Activated CD8-positive, alpha-beta memory T cell treated with anti-CD3 and anti-CD28 coated beads, Interleukin-2, amount 10 ng/mL, durations not matched to agents 7 days and 5 days (primary cell): ENCODE data around the gene CABLES1. TPM values are rescaled to one million over a fixed set of nuclear protein-coding genes. Genes with fewer than 3 reads are reported as not detected.

Source experiments
- ATAC-seq: fragments of 150-1000 bp; cut with Tn5 transposase; one replicate; pipeline ENCODE4 v1.10.0; 2021; ENCODE audit warnings: moderate library complexity
- CTCF ChIA-PET: fragments of 350-600 bp; sonication (Branson Sonifier 250); formaldehyde crosslinking; loops from one replicate; lab custom pipeline; 2021; ENCODE audit warnings: antibody characterized with exemption; lab: Charles Lee
- DNase-seq: peaks from one replicate; pipeline ENCODE4 v3.0.0-alpha.2; 2020
- H3K27ac Mint-ChIP-seq: one replicate; pipeline ENCODE4 v1.8.0; 2021; ENCODE audit warnings: mild to moderate bottlenecking, mixed read lengths
- H3K27me3 Mint-ChIP-seq: one replicate; pipeline ENCODE4 v1.8.0; 2021; ENCODE audit warnings: mixed read lengths
- H3K36me3 Mint-ChIP-seq: one replicate; pipeline ENCODE4 v1.8.0; 2021; ENCODE audit warnings: mild to moderate bottlenecking, mixed read lengths
- H3K4me1 Mint-ChIP-seq: one replicate; pipeline ENCODE4 v1.8.0; 2021; ENCODE audit warnings: mixed read lengths
- H3K4me3 Mint-ChIP-seq: one replicate; pipeline ENCODE4 v1.8.0; 2021; ENCODE audit warnings: mild to moderate bottlenecking, moderate library complexity, mixed read lengths
- H3K9me3 Mint-ChIP-seq: one replicate; pipeline ENCODE4 v1.8.0; 2022; ENCODE audit warnings: low read depth, mixed read lengths
- total RNA-seq, 2 experiments: library from RNA; stranded (reverse); gene quantifications; one replicate each; pipeline ENCODE4 v1.2.3, GENCODE V29; 2021

The CABLES1 gene
- total RNA-seq, 2 experiments from 2014 or later: 2.1 to 8.6 TPM

DNA sequence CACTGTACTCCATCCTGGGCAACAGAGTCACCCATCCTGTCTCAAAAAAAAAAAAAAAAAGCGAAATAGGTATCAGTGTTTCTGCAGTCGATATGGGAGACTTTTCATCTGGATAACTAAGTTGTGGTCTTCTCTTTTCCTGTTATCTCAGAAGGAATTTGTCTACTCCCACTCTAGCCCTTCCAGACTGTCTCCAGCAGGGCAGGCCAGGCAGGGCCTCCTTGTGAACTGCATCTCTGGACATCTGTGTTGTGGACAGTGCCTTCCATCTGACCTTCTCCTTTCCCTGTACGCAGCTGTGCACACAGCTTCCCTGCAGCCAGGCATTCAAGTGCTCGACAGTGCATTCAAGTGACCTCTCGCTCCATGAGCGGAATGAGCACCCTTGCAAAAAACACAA is 110.2 kb downstream of the CABLES1 start:
- H3K27me3 Mint-ChIP-seq: peaks cover 2% of the 10 kb centered on the region
- CTCF ChIA-PET: no interaction called here
- peaks cover 9% of the 10 kb centered on the region for H3K4me1 Mint-ChIP-seq
- no peak overlapping the region for H3K4me3 Mint-ChIP-seq
- H3K36me3 Mint-ChIP-seq: no peaks in the 10 kb centered on the region
- ATAC-seq: no peak
- no peak overlapping the region for H3K27ac Mint-ChIP-seq
- no peaks in the 10 kb centered on the region for H3K9me3 Mint-ChIP-seq
- DNase-seq: no peak

GRCh38 chr18:23247331-23247730 is 112.0 kb downstream of the CABLES1 start:
- no peak overlapping the region for H3K27ac Mint-ChIP-seq
- CTCF ChIA-PET: interaction anchor here (0.6 kb wide), 1 partner anchor 115 kb away, joined by 3 read pairs; no protein-coding TSS in a partner anchor
- DNase-seq: no peak
- H3K4me3 Mint-ChIP-seq: no peak overlapping the region
- H3K36me3 Mint-ChIP-seq: peaks cover 3% of the 10 kb centered on the region
- H3K27me3 Mint-ChIP-seq: peaks cover 2% of the 10 kb centered on the region
- H3K9me3 Mint-ChIP-seq: no peaks in the 10 kb centered on the region
- peaks cover 11% of the 10 kb centered on the region for H3K4me1 Mint-ChIP-seq
- no peak for ATAC-seq

GRCh38 chr18:23247896-23248295 is 112.6 kb downstream of the CABLES1 start:
- CTCF ChIA-PET: no interaction called here
- DNase-seq (no peak), ATAC-seq (no peak)
- H3K9me3 Mint-ChIP-seq: no peaks in the 10 kb centered on the region
- peaks cover 2% of the 10 kb centered on the region for H3K27me3 Mint-ChIP-seq
- H3K4me3 Mint-ChIP-seq: no peak overlapping the region
- H3K27ac Mint-ChIP-seq: no peak overlapping the region
- H3K36me3 Mint-ChIP-seq: peaks cover 3% of the 10 kb centered on the region
- H3K4me1 Mint-ChIP-seq: peaks cover 10% of the 10 kb centered on the region

GRCh38 chr18:23248826-23249225 is 113.5 kb downstream of the CABLES1 start:
- CTCF ChIA-PET: no interaction called here
- Mint-ChIP-seq H3K4me3 (no peak overlapping the region), H3K9me3 (no peaks in the 10 kb centered on the region), H3K27ac (no peak overlapping the region), H3K4me1 (peaks cover 10% of the 10 kb centered on the region), H3K36me3 (peaks cover 5% of the 10 kb centered on the region), H3K27me3 (peaks cover 2% of the 10 kb centered on the region)
- ATAC-seq (no peak), DNase-seq (no peak)

DNA sequence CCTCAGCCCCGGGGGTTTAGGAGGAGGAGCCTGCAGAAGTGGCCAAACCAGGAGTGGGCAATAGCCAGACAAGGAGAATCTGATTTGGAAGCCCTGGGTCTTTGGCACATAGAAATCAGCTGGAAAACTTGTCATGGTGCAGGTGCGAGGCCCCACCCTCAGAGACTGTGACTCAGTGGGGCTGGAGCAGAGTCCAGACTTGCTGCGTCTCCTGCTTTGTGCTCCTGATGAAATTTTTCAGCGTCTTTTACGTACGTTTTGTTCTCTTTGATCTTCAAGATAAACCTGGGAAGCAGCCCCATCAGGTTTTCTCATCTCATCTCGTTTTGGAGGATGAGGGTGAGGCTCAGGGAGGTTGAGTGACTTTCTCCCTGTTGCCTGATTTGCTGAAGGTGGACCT is 114.1 kb downstream of the CABLES1 start:
- Mint-ChIP-seq H3K4me1 (peaks cover 10% of the 10 kb centered on the region), H3K27ac (no peak overlapping the region), H3K4me3 (no peak overlapping the region), H3K27me3 (peaks cover 2% of the 10 kb centered on the region), H3K36me3 (peaks cover 5% of the 10 kb centered on the region), H3K9me3 (no peaks in the 10 kb centered on the region)
- ATAC-seq (no peak), DNase-seq (no peak)
- CTCF ChIA-PET: no interaction called here

- Mint-ChIP-seq H3K4me3 (no peak overlapping the region), H3K9me3 (no peaks in the 10 kb centered on the region), H3K27me3 (peaks cover 2% of the 10 kb centered on the region), H3K27ac (peak overlapping the region; percentile 54), H3K4me1 (peaks cover 10% of the 10 kb centered on the region), H3K36me3 (peaks cover 5% of the 10 kb centered on the region)
- DNase-seq (peak; percentile 51), ATAC-seq (peak; percentile 42)
- CTCF ChIA-PET: interaction anchor here (1.4 kb wide), 1 partner anchor 108 kb away, joined by 4 read pairs; no protein-coding TSS in a partner anchor
These were observed 115.8 kb downstream of the CABLES1 start for GRCh38 chr18:23250893-23251656.

GRCh38 chr18:23253630-23254029 is 118.3 kb downstream of the CABLES1 start:
- ATAC-seq: no peak
- no peak for DNase-seq
- CTCF ChIA-PET: no interaction called here
- Mint-ChIP-seq H3K27me3 (peaks cover 2% of the 10 kb centered on the region), H3K27ac (no peak overlapping the region), H3K4me3 (no peak overlapping the region), H3K9me3 (no peaks in the 10 kb centered on the region), H3K36me3 (peaks cover 5% of the 10 kb centered on the region), H3K4me1 (peaks cover 20% of the 10 kb centered on the region)

DNA sequence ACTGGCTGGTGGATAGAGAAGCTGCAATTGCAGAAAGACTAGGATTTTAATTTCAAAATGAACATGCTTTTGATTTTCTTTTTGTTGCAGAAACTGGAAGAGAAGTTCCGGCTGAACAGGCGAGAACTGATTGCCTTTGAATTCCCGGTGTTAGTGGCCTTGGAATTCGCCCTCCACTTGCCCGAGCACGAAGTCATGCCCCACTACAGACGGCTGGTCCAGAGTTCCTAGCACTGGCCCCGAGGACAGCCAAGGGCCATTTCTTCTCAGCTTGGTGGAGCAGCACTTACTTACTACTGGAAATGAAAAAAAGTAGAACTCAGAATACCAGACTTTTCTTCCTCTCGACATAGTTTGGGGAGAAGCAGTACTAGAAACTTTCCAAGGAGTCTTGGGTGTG is 121.9 kb downstream of the CABLES1 start:
- DNase-seq: no peak
- no peak for ATAC-seq
- Mint-ChIP-seq H3K4me3 (no peak overlapping the region), H3K9me3 (no peaks in the 10 kb centered on the region), H3K27ac (no peak overlapping the region), H3K27me3 (no peaks in the 10 kb centered on the region), H3K36me3 (peaks cover 3% of the 10 kb centered on the region), H3K4me1 (peaks cover 35% of the 10 kb centered on the region)
- CTCF ChIA-PET: interaction anchor here (1.0 to 1.4 kb wide), 2 partner anchors 10 to 57 kb away, joined by 3 to 4 read pairs; no protein-coding TSS in a partner anchor

DNA sequence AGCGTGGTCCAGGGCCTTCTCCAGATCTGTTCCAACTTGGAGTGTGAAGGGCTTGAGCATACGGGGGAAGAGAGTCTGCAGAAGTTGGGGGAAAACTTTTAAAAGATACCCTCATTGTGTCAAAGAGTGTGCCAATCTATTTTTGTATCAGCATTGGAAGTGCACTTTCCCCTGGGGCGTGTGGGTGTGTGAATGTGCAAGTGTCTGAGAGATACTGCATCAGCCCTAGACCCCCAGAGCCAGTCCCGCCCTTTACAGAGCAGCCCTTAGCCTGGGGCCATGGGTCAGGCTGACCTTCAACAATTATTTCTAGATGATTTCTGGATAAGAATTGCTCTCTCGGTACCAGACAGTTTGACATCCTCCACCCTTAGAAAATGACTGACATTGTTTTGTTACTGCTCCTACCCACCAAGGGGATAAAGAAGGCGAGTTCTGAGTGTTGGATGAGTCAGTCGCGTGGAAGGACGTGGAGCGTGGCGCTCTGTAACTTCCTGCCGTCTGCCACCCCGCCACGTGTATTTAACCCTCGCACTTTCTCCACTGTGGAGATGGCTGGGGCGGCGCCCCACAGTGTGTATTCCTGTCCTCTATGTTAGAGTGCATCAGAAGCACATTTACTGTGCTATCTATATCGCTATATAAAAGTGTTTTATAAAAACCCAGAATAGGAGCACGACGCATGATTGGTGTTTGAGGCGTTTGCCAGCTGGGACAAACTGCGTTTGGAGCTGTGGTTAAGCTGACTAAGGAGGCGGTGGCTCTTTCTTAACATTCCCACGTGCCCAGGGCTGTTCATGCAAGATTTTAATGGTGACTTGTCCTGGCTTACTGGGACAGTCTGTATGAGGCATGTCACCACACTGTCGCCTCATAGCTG is 122.6 kb downstream of the CABLES1 start:
- ATAC-seq (no peak), DNase-seq (no peak)
- CTCF ChIA-PET: interaction anchor here (1.4 kb wide), 1 partner anchor 9 kb away, joined by 4 read pairs; no protein-coding TSS in a partner anchor
- Mint-ChIP-seq H3K4me3 (no peak overlapping the region), H3K36me3 (peaks cover 2% of the 10 kb centered on the region), H3K27me3 (no peaks in the 10 kb centered on the region), H3K4me1 (peaks cover 35% of the 10 kb centered on the region), H3K27ac (no peak overlapping the region), H3K9me3 (no peaks in the 10 kb centered on the region)

DNA sequence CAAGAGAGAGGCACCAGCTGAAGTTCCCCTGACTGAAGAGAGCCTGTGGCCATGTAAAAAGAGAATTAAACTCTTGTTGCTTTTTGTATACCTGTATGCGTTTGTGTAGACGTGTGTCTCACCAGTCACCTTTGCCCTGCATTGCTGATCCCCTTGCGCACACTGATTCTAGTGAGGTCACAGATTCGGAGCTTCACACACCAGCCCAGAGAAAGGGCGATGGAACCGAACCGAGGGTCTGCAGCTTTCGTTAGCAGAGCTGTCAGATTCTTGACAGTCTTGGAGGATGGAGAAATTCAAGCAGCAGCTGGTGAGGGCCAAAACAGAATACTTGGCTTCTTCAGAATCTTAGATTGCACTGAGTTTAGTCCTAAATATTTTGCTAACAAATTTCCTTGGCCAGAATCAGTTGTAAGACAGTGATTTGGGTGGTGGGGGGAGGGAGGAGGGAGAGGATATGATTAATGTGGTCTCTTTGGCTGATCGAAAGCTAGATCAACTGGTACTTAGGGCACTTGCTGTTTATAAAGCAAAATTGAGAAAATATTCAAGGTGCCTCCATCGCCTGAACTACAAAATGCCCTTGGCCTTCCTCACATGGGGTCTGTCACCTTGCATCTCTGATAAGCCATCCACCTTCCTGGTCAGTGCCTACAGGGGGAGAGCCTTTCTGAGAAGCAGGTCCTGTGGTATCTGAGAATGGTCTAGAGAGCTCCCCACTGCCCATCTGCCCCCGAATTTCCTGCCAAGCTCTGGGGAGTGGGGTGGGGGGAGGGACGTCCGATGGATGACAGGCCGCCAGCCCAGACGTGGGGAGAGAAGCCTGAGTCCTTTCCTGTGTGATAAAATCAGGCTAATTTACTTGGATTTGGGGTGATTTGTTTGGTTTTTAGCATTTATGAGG is 123.5 kb downstream of the CABLES1 start:
- no peaks in the 10 kb centered on the region for H3K27me3 Mint-ChIP-seq
- DNase-seq: no peak
- no peak for ATAC-seq
- H3K27ac Mint-ChIP-seq: no peak overlapping the region
- no peaks in the 10 kb centered on the region for H3K9me3 Mint-ChIP-seq
- CTCF ChIA-PET: interaction anchor here (1.0 kb wide), 1 partner anchor 120 kb away, joined by 3 read pairs; no protein-coding TSS in a partner anchor
- H3K4me3 Mint-ChIP-seq: no peak overlapping the region
- no peaks in the 10 kb centered on the region for H3K36me3 Mint-ChIP-seq
- peaks cover 35% of the 10 kb centered on the region for H3K4me1 Mint-ChIP-seq

DNA sequence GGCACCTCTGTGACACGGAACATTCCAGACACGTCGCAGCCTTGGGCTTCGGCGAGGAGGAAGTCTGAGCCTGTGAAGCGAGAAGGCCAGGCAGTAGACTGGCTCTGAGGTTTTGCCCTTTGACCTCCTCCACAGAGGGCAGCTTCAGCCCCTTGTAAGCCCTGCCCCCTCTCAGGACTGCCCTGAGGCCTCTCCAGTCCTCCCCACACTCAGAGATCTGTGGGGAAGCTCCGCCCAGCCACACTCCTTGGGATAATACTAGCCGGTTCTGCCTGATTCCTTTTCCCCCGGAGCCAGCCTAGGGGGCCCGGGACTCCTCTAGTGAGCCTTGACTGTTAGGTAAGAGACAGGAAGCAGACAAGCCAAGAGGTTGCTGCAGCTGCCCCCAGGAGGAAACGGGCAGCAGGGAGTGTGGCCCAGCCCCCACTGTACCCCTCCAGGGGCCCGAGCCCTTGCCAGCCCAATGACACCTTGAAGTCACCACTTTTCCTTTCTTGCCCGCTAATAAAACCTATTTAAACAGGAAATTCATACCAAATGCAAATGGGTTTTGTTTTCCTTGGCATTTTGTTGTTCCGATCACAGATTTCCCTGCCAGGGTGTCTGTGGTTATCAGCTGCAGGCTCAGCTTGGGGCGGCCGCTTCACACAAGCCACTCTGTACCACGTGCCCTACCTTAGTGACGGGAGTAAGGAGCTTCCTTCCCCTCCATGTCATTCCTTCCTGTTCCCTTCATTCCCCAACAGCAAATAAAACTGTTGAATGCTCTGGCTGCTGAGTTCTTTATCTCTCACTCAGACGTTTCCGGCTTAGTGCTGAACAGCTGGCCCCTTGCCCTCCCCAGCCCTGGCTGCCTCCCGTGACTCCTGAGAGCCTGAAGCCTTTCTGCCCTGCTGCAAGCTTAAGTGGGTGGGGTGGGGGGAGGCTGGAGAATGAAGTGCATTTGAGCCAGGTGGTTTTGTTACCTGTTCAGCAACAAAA is 124.7 kb downstream of the CABLES1 start:
- peaks cover 35% of the 10 kb centered on the region for H3K4me1 Mint-ChIP-seq
- H3K27me3 Mint-ChIP-seq: no peaks in the 10 kb centered on the region
- no peaks in the 10 kb centered on the region for H3K9me3 Mint-ChIP-seq
- CTCF ChIA-PET: interaction anchor here (1.0 kb wide), 1 partner anchor 119 kb away, joined by 3 read pairs; no protein-coding TSS in a partner anchor
- no peak for DNase-seq
- peak; percentile 62 for ATAC-seq
- H3K4me3 Mint-ChIP-seq: peak overlapping the region; percentile 13
- H3K27ac Mint-ChIP-seq: peak overlapping the region; percentile 58
- H3K36me3 Mint-ChIP-seq: no peaks in the 10 kb centered on the region
